ENCODE results near the gene NDUFV2.
"Not testable (repeated sequence)": the region's sequence is repeated elsewhere in the genome, so short reads cannot be mapped to it uniquely, and the experiment has no call there.

Gene NDUFV2

DNA sequence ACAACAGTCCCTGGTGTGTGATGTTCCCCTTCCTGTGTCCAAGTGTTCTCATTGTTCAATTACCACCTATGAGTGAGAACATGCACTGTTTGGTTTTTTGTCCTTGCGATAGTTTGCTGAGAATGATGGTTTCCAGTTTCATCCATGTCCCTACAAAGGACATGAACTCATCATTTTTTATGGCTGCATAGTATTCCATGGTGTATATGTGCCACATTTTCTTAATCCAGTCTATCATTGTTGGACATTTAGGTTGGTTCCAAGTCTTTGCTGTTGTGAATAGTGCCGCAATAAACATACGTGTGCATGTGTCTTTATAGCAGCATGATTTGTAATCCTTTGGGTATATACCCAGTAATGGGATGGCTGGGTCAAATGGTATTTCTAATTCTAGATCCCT is 63.4 kb downstream of the NDUFV2 start:
- not testable (repeated sequence) for H3K9me3 ChIP-seq (ENCODE audit: control insufficient read depth, low read length); H3K36me3 ChIP-seq (ENCODE audit: control insufficient read depth, insufficient read depth, low read length); H3K4me1 ChIP-seq (ENCODE audit: control insufficient read depth, insufficient read depth, low read length, poor library complexity, severe bottlenecking); H3K27ac ChIP-seq (ENCODE audit: insufficient read depth, low read length, poor library complexity, severe bottlenecking); DNase-seq; H3K4me3 ChIP-seq (ENCODE audit: insufficient read depth, low read depth, low read length, poor library complexity, severe bottlenecking); H3K27me3 ChIP-seq (replicated peaks; ENCODE audit: control insufficient read depth, insufficient read depth, low read length, poor library complexity, severe bottlenecking)

DNA sequence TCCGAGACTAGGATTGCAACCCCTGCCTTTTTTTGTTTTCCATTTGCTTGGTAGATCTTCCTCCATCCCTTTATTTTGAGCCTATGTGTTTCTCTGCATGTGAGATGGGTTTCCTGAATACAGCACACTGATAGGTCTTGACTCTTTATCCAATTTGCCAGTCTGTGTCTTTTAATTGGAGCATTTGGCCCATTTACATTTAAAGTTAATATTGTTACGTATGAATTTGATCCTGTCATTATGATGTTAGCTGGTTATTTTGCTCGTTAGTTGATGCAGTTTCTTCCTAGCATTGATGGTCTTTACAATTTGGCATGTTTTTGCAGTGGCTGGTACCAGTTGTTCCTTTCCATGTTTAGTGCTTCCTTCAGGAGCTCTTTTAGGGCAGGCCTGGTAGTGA is 67.0 kb downstream of the NDUFV2 start:
- H3K36me3 ChIP-seq (ENCODE audit: control insufficient read depth, insufficient read depth, low read length); H3K4me1 ChIP-seq (ENCODE audit: control insufficient read depth, insufficient read depth, low read length, poor library complexity, severe bottlenecking); H3K4me3 ChIP-seq (ENCODE audit: insufficient read depth, low read depth, low read length, poor library complexity, severe bottlenecking); H3K9me3 ChIP-seq (ENCODE audit: control insufficient read depth, low read length); H3K27me3 ChIP-seq (replicated peaks; ENCODE audit: control insufficient read depth, insufficient read depth, low read length, poor library complexity, severe bottlenecking); DNase-seq; H3K27ac ChIP-seq (ENCODE audit: insufficient read depth, low read length, poor library complexity, severe bottlenecking): not testable (repeated sequence)

DNA sequence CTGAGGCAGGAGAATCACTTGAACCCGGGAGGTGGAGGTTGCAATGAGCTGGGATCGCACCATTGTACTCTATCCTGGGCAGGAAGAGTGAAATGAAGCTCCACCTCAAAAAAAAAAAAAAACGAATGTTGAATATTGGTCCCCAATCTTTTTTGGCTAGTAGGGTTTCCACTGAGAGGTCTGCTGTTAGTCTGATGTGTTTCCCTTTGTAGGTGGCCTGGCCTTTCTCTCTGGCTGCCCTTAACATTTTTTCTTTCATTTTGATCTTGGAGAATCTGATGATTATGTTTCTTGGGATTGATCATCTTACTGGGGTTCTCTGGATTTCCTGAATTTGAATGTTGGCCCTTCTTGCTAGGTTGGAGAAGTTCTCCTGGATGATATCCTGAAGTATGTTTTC is 69.4 kb downstream of the NDUFV2 start:
- not testable (repeated sequence) for H3K27ac ChIP-seq (ENCODE audit: insufficient read depth, low read length, poor library complexity, severe bottlenecking); H3K9me3 ChIP-seq (ENCODE audit: control insufficient read depth, low read length); DNase-seq; H3K4me3 ChIP-seq (ENCODE audit: insufficient read depth, low read depth, low read length, poor library complexity, severe bottlenecking); H3K36me3 ChIP-seq (ENCODE audit: control insufficient read depth, insufficient read depth, low read length); H3K27me3 ChIP-seq (replicated peaks; ENCODE audit: control insufficient read depth, insufficient read depth, low read length, poor library complexity, severe bottlenecking)
- H3K4me1 ChIP-seq (ENCODE audit: control insufficient read depth, insufficient read depth, low read length, poor library complexity, severe bottlenecking) = peaks cover 11% of the 10 kb centered on the region

DNA sequence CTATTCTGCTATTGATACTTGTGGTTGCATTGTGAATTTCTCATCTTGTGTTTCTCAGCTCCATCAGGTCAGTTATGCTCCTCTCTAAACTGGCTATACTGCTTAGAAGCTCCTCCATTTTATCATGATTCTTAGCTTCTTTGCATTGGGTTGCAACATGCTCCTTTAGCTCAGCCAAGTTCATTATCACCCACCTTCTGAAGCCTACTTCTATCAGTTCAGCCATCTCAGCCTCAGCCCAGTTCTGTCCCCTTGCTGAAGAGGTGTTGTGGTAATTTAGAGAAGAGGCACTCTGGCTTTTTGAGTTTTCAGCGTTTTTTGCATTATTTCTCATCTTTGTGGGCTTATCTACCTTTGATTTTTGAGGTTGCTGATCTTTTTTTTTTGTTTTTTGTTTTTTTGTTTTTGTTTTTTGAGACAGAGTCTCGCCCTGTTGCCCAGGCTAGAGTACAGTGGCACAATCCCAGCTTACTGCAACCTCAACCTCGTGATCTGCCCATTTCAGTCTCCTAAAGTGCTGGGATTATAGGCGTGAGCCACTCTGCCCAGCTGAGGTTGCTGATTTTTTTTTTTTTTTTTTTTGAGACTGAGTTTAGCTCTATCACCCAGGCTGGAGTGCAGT is 70.1 kb downstream of the NDUFV2 start:
- DNase-seq = no peak

DNA sequence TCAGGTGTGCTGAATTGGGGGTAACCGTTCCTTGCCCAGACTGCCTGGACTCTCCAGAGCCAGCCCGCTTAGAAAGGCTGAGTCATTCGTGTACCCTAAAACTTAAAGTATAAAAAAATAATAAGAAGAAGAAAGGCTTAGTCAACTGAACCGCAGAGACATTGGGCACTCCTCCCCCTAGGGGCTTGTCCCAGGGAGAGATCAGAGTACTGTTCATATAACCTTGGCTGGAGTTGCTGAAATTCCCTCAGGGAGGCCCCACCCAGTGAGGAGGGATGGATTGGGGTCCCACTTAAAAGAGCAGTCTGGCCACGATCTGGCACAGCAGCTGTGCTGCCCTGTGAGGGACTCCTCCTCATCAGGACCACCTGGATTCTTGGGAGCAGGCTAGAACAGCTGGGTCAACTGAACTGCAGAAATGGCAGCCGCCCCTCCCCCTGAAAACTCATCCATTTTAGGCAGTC is 71.3 kb downstream of the NDUFV2 start:
- peak overlapping the region; percentile 11 for H3K27ac ChIP-seq (ENCODE audit: insufficient read depth, low read length, poor library complexity, severe bottlenecking)
- H3K27me3 ChIP-seq (replicated peaks; ENCODE audit: control insufficient read depth, insufficient read depth, low read length, poor library complexity, severe bottlenecking) = no peaks in the 10 kb centered on the region
- peaks cover 6% of the 10 kb centered on the region for H3K36me3 ChIP-seq (ENCODE audit: control insufficient read depth, insufficient read depth, low read length)
- no peak for DNase-seq
- H3K4me3 ChIP-seq (ENCODE audit: insufficient read depth, low read depth, low read length, poor library complexity, severe bottlenecking) = no peak overlapping the region
- H3K4me1 ChIP-seq (ENCODE audit: control insufficient read depth, insufficient read depth, low read length, poor library complexity, severe bottlenecking) = peaks cover 11% of the 10 kb centered on the region
- no peaks in the 10 kb centered on the region for H3K9me3 ChIP-seq (ENCODE audit: control insufficient read depth, low read length)

More for the DNA sequence above, 70.1 kb downstream of the NDUFV2 start:
- Histone ChIP-seq H3K36me3 (ENCODE audit: control insufficient read depth, insufficient read depth, low read length) (peaks cover 6% of the 10 kb centered on the region), H3K9me3 (ENCODE audit: control insufficient read depth, low read length) (no peaks in the 10 kb centered on the region), H3K27ac (ENCODE audit: insufficient read depth, low read length, poor library complexity, severe bottlenecking) (no peak overlapping the region), H3K4me1 (ENCODE audit: control insufficient read depth, insufficient read depth, low read length, poor library complexity, severe bottlenecking) (peaks cover 11% of the 10 kb centered on the region), H3K27me3 (replicated peaks; ENCODE audit: control insufficient read depth, insufficient read depth, low read length, poor library complexity, severe bottlenecking) (no peaks in the 10 kb centered on the region), H3K4me3 (ENCODE audit: insufficient read depth, low read depth, low read length, poor library complexity, severe bottlenecking) (no peak overlapping the region)

DNA sequence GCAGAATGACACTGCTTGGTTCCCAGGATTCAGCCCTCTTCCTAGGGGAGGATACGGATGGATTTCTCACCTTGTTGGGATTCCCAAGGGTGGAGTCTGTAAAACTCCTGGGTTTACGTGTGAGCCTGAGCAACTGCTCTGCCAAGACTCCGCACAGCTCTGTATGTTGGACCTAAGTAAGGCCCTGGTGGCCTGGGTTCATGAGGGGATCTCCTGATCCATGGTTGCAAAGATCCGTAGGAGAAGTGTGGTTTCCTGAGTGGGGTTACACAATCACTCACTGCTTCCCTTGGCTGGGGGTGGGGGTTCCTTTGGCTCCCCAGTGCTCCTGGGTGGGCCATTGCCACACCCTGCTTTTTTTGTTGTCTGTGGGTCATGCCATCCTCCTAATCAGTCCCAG is 71.8 kb downstream of the NDUFV2 start:
- H3K4me1 ChIP-seq (ENCODE audit: control insufficient read depth, insufficient read depth, low read length, poor library complexity, severe bottlenecking) = peaks cover 11% of the 10 kb centered on the region
- H3K27ac ChIP-seq (ENCODE audit: insufficient read depth, low read length, poor library complexity, severe bottlenecking) = peak overlapping the region; percentile 11
- H3K9me3 ChIP-seq (ENCODE audit: control insufficient read depth, low read length) = no peaks in the 10 kb centered on the region
- peaks cover 6% of the 10 kb centered on the region for H3K36me3 ChIP-seq (ENCODE audit: control insufficient read depth, insufficient read depth, low read length)
- no peak overlapping the region for H3K4me3 ChIP-seq (ENCODE audit: insufficient read depth, low read depth, low read length, poor library complexity, severe bottlenecking)
- no peaks in the 10 kb centered on the region for H3K27me3 ChIP-seq (replicated peaks; ENCODE audit: control insufficient read depth, insufficient read depth, low read length, poor library complexity, severe bottlenecking)
- DNase-seq = no peak

DNA sequence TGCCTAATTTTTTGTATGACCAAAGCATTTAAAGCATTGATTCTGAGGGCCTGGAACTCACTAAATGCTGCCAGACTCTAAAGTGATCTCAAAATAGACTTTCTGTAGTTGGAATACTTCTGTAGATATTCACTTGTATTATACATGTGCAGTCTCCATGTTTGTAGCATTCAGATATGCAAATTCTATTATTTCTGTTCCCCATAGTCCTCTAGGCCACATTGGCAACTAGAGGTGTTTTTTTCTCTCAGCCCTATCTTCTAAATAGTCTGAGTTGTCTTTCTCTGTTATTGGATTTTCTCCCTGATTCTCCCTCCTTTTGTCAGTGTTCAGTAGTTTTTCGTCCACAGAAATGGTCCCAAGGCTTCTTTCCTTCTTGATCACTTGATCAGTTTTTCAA is 72.6 kb downstream of the NDUFV2 start:
- H3K4me3 ChIP-seq (ENCODE audit: insufficient read depth, low read depth, low read length, poor library complexity, severe bottlenecking) = no peak overlapping the region
- H3K4me1 ChIP-seq (ENCODE audit: control insufficient read depth, insufficient read depth, low read length, poor library complexity, severe bottlenecking) = peaks cover 11% of the 10 kb centered on the region
- H3K27me3 ChIP-seq (replicated peaks; ENCODE audit: control insufficient read depth, insufficient read depth, low read length, poor library complexity, severe bottlenecking) = no peaks in the 10 kb centered on the region
- no peak overlapping the region for H3K27ac ChIP-seq (ENCODE audit: insufficient read depth, low read length, poor library complexity, severe bottlenecking)
- H3K9me3 ChIP-seq (ENCODE audit: control insufficient read depth, low read length) = no peaks in the 10 kb centered on the region
- H3K36me3 ChIP-seq (ENCODE audit: control insufficient read depth, insufficient read depth, low read length) = peaks cover 6% of the 10 kb centered on the region
- DNase-seq = no peak

DNA sequence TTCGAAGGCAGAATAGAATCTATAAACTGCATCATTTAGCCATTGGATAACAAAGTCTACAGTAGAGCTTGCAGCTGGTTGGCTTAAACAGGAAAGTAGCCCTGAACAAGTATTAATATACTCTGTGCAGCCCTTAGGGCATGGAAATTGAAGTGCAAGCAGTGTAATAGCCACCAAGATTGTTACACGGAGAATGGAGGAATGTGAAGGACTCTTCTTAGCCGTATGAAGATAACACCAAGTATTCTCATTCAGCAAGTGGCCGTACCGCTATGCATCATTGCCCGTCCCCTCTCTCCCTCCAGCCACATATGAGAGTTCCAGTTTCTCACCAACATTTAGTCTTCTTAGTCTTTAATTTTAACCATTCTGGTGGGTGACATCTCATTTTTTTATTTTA is 74.5 kb downstream of the NDUFV2 start:
- DNase-seq = no peak
- Histone ChIP-seq H3K9me3 (ENCODE audit: control insufficient read depth, low read length) (no peaks in the 10 kb centered on the region), H3K27ac (ENCODE audit: insufficient read depth, low read length, poor library complexity, severe bottlenecking) (no peak overlapping the region), H3K4me1 (ENCODE audit: control insufficient read depth, insufficient read depth, low read length, poor library complexity, severe bottlenecking) (peaks cover 11% of the 10 kb centered on the region), H3K27me3 (replicated peaks; ENCODE audit: control insufficient read depth, insufficient read depth, low read length, poor library complexity, severe bottlenecking) (no peaks in the 10 kb centered on the region), H3K36me3 (ENCODE audit: control insufficient read depth, insufficient read depth, low read length) (peaks cover 10% of the 10 kb centered on the region), H3K4me3 (ENCODE audit: insufficient read depth, low read depth, low read length, poor library complexity, severe bottlenecking) (no peak overlapping the region)

DNA sequence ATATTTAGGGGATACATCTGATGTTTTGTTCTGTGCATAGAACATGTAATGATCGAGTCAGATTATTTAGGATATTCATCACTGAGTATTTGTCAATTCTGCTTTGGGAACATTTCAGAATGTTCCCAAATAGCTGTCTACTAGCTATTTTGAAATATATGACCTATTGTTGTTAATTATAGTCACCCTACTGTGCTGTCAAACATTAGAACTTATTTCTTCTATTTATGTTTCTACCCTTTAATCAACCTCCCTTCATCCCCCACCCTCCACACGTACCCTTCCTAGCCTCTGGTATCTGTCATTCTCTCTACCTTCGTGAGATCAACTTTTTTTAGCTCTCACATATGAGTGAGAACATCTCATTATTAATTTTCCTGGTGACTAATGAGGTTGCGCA is 75.0 kb downstream of the NDUFV2 start:
- no peak overlapping the region for H3K4me3 ChIP-seq (ENCODE audit: insufficient read depth, low read depth, low read length, poor library complexity, severe bottlenecking)
- DNase-seq = no peak
- peaks cover 11% of the 10 kb centered on the region for H3K4me1 ChIP-seq (ENCODE audit: control insufficient read depth, insufficient read depth, low read length, poor library complexity, severe bottlenecking)
- H3K27me3 ChIP-seq (replicated peaks; ENCODE audit: control insufficient read depth, insufficient read depth, low read length, poor library complexity, severe bottlenecking) = no peaks in the 10 kb centered on the region
- peaks cover 12% of the 10 kb centered on the region for H3K36me3 ChIP-seq (ENCODE audit: control insufficient read depth, insufficient read depth, low read length)
- H3K9me3 ChIP-seq (ENCODE audit: control insufficient read depth, low read length) = no peaks in the 10 kb centered on the region
- no peak overlapping the region for H3K27ac ChIP-seq (ENCODE audit: insufficient read depth, low read length, poor library complexity, severe bottlenecking)

DNA sequence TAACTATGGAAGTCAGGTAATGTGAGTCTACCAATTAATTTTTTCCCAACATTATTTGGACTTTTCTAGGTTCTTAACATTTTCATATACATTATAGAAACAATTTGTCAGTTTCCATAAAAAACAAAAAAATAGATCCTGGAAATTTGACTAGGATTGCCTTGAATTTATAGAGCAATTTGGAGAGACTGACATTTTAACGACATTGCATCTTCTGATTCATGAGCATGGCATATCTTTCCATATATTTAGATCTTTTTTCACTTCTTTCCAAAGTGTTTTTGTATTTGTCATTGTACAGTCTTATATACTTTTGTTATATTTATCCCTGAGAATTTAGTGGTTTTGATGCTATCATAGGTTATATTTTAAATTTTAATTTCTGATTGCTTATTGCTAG is 76.1 kb downstream of the NDUFV2 start:
- Histone ChIP-seq H3K27me3 (replicated peaks; ENCODE audit: control insufficient read depth, insufficient read depth, low read length, poor library complexity, severe bottlenecking) (no peaks in the 10 kb centered on the region), H3K27ac (ENCODE audit: insufficient read depth, low read length, poor library complexity, severe bottlenecking) (no peak overlapping the region), H3K36me3 (ENCODE audit: control insufficient read depth, insufficient read depth, low read length) (peaks cover 12% of the 10 kb centered on the region), H3K4me3 (ENCODE audit: insufficient read depth, low read depth, low read length, poor library complexity, severe bottlenecking) (no peak overlapping the region), H3K4me1 (ENCODE audit: control insufficient read depth, insufficient read depth, low read length, poor library complexity, severe bottlenecking) (peaks cover 11% of the 10 kb centered on the region), H3K9me3 (ENCODE audit: control insufficient read depth, low read length) (no peaks in the 10 kb centered on the region)
- no peak for DNase-seq

Data from effector memory CD4-positive, alpha-beta T cell (primary cell).